Activated T-helper 1 cell treated with anti-CD3 and anti-CD28 coated beads, Interleukin-2, amount 50 U/mL, for 16 hours (primary cell): ENCODE data around the gene PTGDS.

Source experiments
- DNase-seq, 2 donors: peaks; one replicate each; pipeline ENCODE4 v3.0.0-alpha.2; 2020; ENCODE audit warnings: low read depth in 1 of 2, low spot score in 1 of 2

The PTGDS gene

DNA sequence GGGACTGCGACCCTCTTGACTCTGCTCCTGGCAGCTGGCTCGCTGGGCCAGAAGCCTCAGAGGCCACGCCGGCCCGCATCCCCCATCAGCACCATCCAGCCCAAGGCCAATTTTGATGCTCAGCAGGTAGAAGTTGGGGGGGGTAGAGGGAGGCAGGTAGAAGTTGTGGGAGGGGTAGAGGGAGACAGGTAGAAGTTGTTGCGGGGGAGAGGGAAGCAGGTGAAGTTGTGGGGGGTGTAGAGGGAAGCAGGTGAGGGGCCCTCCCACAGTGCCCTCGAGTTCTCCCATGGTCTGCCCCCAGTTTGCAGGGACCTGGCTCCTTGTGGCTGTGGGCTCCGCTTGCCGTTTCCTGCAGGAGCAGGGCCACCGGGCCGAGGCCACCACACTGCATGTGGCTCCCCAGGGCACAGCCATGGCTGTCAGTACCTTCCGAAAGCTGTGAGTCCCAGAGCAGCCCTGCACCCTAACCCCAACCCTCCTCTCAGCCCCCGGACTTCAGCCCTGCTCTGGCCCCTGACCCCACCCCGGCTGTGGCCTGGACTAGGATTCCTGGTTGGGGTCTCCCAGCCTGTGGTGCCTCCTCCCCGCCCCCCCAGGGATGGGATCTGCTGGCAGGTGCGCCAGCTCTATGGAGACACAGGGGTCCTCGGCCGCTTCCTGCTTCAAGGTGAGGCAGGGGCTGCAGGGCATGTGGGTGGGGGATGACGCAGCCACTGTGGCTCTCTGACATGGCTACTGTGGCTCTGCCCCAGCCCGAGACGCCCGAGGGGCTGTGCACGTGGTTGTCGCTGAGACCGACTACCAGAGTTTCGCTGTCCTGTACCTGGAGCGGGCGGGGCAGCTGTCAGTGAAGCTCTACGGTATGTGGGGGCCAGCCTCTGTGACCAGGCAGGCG lies 31.7 kb upstream of the PTGDS start:
- DNase-seq, result no peak

- DNase-seq, result no peak
Observed at GRCh38 chr9:136946228-136947027, 30.9 kb upstream of the PTGDS start.

GRCh38 chr9:136947028-136947891 lies 30.0 kb upstream of the PTGDS start:
- DNase-seq, result no peak

GRCh38 chr9:136947955-136948510 lies 29.3 kb upstream of the PTGDS start:
- DNase-seq, result no peak

GRCh38 chr9:136949239-136949816 lies 28.0 kb upstream of the PTGDS start:
- no peak for DNase-seq

DNA sequence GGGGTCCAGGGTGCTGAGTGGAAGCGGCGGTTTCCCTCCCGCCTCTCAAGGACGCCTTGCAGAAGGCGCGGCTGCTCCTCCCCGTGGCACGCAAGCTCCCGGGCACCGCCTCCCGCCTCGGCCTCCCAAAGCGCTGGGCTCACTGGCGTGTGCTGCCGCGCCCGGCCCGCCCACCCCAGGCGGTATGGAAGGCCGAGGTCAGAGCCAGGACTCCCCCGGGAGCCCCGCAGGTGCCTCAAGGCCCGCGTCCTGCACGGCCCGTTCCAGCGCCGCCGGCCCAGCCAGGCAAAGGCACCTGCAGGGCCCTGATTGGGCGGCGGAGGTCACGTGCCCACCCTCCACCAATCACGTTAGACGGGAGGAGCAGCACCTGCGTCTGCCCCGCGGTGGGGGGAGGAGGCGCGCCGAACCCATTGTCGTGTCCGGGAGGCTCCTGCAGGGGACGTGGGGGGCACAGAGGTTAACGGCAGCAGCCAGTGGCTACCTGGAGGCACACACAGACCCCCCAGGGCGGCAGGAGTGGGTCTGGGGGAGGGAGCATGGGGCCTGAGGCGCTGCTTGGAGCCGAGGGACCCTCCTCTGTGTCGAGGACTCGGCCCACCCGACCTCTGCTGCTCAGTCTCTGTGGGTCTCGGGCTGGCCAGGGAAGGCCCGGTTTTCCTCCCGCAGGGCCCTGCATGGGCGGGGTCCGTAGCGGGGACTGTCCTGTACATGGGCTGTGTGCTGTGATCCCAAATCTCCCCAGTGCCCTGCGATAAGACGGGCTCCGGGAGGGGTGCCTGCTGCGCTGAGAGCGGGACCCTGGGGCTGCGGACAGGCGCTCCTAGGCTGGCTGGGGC lies 27.3 kb upstream of the PTGDS start:
- DNase-seq, result peak; percentile 93 to 96

DNA sequence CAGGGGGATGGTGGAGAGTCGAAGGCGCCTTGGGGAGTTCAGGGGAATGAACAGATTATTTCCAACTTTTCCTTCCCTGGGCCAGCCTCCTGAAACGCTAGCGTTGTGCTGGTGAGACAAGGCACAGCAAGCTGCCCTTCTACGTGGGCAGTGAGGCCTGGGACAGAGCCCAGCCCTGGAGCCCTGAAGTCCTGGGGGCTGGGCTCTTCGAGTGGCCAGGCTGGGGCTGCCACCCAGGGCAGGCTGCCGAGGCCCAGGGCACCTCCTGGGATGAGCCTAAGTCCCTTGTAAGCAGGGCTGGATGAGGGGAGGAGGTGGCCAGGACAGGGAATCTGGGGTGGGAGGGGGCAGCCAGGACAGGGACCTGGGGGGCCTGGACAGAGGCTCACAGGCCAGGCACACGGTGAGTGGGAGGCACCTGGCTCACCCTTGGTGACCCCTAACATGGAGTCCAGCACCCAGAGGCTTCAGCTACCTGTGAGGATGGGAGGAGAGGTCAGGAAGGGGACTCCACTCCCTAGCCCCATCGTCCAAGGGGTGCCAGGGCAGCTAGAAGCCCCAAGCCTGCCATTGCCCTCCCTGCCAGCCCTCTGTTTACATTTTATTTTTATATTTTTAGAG lies 26.5 kb upstream of the PTGDS start:
- no peak for DNase-seq

- no peak for DNase-seq
Observed at GRCh38 chr9:136951541-136952320, 25.6 kb upstream of the PTGDS start, which contains the start of gene LCN12. Gene LCN12 (plus strand): TSS chr9:136952273. CDS start chr9:136952328, 55 bp downstream.

DNA sequence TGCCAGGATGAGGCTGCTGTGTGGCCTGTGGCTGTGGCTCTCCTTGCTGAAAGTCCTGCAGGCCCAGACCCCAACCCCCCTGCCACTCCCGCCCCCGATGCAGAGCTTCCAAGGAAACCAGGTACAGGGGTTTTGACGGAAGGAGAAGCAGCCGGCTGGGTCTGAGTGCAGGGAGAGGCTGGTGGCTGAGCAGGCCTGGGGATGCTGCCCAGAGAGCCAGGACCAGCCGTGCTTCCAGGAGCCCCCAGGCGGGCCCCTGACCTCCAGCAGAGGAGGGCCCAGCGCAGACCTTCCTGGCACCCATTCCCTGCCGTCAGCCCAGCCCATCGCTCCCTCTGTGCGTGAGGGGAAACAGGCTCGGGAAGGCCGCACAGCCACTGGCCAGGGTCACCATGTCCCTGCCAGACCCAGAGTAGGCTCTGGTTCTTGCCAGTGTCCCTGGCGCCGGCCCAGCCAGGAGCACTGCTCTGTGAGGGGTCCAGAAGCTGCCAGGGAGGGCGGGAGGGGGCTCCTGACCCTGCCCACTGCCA lies 24.9 kb upstream of the PTGDS start:
- no peak for DNase-seq

- DNase-seq, result no peak
Observed at GRCh38 chr9:136952876-136953770, 24.2 kb upstream of the PTGDS start.

- DNase-seq, result no peak
Observed at GRCh38 chr9:136953771-136954269, 23.5 kb upstream of the PTGDS start.

GRCh38 chr9:136954270-136955083 lies 22.8 kb upstream of the PTGDS start:
- DNase-seq, result no peak

- DNase-seq, result no peak
Observed at GRCh38 chr9:136955202-136955942, 21.9 kb upstream of the PTGDS start.

DNA sequence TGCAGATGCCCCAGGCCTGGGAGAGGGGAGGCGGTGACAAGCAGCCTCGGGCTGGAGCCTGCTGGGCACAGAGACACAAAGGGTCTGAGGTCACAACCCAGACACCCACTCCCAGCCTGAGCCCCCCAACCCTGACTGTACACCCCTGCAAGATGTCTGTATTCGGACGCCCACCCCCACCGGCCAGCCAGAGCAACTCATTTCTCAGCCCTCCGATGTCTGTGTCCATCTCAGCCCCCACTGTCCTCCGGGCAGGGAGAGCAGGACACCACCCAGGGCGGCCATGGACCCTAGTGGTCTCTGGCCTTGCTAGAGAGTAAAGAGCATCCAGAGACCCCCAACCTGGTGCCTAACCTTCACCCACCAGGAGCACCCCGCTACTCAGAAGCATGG lies 21.4 kb upstream of the PTGDS start:
- DNase-seq, result no peak

DNA sequence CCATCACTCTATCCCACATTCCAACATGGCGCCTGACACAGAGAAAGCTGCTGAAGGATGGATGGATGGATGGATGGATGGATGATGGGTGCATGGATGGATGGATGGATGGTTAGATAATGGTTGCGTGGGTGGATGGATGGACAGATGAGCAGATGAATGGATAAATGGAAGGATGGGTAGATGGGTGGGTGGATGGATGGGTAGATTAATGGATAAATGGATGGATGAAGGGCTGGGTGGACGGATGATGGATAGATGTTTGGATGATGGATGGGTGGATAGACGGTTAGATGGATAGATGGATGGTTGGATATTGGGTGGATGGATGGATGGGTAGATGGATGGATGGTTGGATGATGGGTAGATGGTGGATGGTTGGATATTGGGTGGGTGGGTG lies 20.7 kb upstream of the PTGDS start:
- DNase-seq, result no peak
